ENCODE results near the gene FOXK1. TPM values are rescaled to one million over a fixed set of nuclear protein-coding genes. Genes with fewer than 3 reads are reported as not detected.
"Not testable (repeated sequence)": the region's sequence is repeated elsewhere in the genome, so short reads cannot be mapped to it uniquely, and the experiment has no call there.

Gene FOXK1
- total RNA-seq, 1 donor from 2014 or later, result 37.9 TPM

GRCh38 chr7:4681218-4681851 lies 760 bp upstream of the FOXK1 start:
- DNase-seq (ENCODE audit: low spot score), result no peak

GRCh38 chr7:4682621-4683042 lies 537 bp downstream of the FOXK1 start:
- Mint-ChIP-seq H3K4me3 (peak overlapping the region; percentile 99), H3K27me3 (ENCODE audit: insufficient read depth) (peaks cover 2% of the 10 kb centered on the region), H3K36me3 (ENCODE audit: low read depth) (peaks cover 9% of the 10 kb centered on the region), H3K4me1 (ENCODE audit: low read depth) (peaks cover 30% of the 10 kb centered on the region), H3K27ac (no peak overlapping the region), H3K9me3 (no peaks in the 10 kb centered on the region)
- intact Hi-C loops (cut with micrococcal nuclease), result loop anchor here (1.0 to 5.0 kb wide), 2 partner anchors 41 to 365 kb away; partner anchors contain the start of gene RBAK
- DNase-seq (ENCODE audit: low spot score), result peak; percentile 14

More at GRCh38 chr7:4681218-4681851, 760 bp upstream of the FOXK1 start:
- Mint-ChIP-seq H3K27ac (peak overlapping the region; percentile 88), H3K9me3 (no peaks in the 10 kb centered on the region), H3K4me1 (ENCODE audit: low read depth) (peaks cover 25% of the 10 kb centered on the region), H3K36me3 (ENCODE audit: low read depth) (peaks cover 9% of the 10 kb centered on the region), H3K27me3 (ENCODE audit: insufficient read depth) (peaks cover 2% of the 10 kb centered on the region), H3K4me3 (peak overlapping the region; percentile 91)
- intact Hi-C loops (cut with micrococcal nuclease), result loop anchor here (5.0 kb wide), 1 partner anchor 366 kb away; the partner anchor contains the start of gene RBAK

DNA sequence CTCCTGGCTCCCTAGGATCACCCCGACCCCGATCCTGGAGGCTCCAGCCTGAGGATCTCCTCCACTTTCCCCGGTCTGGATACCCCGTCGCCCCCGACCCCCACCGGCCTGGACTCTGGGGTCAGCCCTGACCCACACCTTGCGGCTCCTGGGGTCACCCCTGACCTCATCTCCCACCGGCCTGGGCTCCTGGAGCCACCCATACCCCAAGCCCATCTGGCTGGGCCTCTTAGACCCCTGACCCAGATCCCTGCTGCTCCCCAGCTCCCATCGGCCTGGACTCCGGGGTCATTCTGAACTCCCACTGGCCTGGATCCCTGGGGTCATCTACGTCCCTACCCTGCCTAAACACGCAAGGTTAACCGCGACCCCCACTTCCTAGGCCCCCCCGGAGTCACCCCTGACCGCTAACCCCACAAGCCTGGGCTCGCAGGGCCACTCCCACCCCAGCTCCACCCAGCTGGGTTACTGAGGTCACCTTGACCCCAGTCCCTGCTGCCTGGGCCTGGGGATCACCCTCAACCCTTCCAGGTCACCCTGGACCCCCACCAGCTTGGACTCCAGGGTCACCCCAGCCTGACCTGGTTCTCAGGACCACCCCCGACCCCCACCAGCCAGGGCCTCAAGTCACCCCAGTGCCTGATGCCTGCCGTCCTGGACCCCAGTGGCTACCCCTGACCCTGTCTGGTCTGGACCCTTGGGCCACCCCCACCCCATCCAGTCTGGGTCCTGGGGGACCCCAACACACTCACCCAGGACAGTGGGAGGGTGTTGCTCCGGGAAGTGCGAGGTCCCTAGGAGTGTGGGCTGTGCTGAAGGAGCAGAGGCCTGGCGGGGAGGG lies 1.2 kb downstream of the FOXK1 start:
- H3K4me1 Mint-ChIP-seq (ENCODE audit: low read depth), result peaks cover 34% of the 10 kb centered on the region

DNA sequence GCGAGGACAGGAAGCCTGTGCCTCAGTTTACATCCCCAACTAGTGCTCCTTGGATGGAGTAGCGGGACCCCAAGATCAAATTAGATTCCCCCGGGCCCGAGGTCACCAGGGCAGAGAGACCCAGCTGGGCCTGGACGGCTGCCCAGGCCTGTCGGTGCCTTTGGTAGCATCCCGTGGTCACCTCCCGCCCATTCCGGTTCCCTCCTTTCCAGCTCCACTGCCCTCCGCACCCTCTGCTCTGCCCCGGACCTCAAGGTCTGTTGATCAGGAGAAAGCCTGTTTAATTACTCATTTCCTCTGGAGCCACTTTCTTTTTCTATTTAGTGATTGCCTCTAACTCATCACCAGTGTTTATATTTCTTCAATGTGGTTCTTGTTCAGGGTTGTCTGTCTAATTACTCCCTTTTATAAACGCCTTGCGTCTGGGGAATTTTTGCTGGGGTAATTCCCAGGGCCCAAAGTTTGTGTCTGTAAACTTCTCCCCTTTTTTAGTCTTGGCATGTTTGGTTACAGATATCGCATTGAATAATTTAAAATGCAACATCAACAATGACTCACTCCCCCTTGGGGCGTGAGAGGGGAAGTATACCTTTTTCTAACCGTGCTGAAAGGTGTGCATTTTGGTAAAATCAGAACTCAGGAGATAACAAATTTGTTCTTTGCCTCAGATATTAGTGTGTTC lies 1.9 kb downstream of the FOXK1 start:
- peak; percentile 25 for DNase-seq (ENCODE audit: low spot score)
- H3K4me1 Mint-ChIP-seq (ENCODE audit: low read depth), result peaks cover 34% of the 10 kb centered on the region
- peaks cover 2% of the 10 kb centered on the region for H3K27me3 Mint-ChIP-seq (ENCODE audit: insufficient read depth)
- H3K36me3 Mint-ChIP-seq (ENCODE audit: low read depth), result peaks cover 11% of the 10 kb centered on the region
- no peaks in the 10 kb centered on the region for H3K9me3 Mint-ChIP-seq
- H3K4me3 Mint-ChIP-seq, result peak overlapping the region; percentile 99
- intact Hi-C loops (cut with micrococcal nuclease), result loop anchor here (1.0 to 5.0 kb wide), 6 partner anchors 41 to 363 kb away; partner anchors contain the start of genes AP5Z1 and RBAK
- H3K27ac Mint-ChIP-seq, result peak overlapping the region; percentile 99

More for the DNA sequence above, 1.2 kb downstream of the FOXK1 start:
- H3K27me3 Mint-ChIP-seq (ENCODE audit: insufficient read depth), result peaks cover 2% of the 10 kb centered on the region
- peak; percentile 8 for DNase-seq (ENCODE audit: low spot score)
- intact Hi-C loops (cut with micrococcal nuclease), result loop anchor here (5.0 kb wide), 1 partner anchor 364 kb away; the partner anchor contains the start of gene RBAK
- H3K27ac Mint-ChIP-seq, result peak overlapping the region; percentile 99
- H3K9me3 Mint-ChIP-seq, result no peaks in the 10 kb centered on the region
- H3K36me3 Mint-ChIP-seq (ENCODE audit: low read depth), result peaks cover 9% of the 10 kb centered on the region
- peak overlapping the region; percentile 99 for H3K4me3 Mint-ChIP-seq

DNA sequence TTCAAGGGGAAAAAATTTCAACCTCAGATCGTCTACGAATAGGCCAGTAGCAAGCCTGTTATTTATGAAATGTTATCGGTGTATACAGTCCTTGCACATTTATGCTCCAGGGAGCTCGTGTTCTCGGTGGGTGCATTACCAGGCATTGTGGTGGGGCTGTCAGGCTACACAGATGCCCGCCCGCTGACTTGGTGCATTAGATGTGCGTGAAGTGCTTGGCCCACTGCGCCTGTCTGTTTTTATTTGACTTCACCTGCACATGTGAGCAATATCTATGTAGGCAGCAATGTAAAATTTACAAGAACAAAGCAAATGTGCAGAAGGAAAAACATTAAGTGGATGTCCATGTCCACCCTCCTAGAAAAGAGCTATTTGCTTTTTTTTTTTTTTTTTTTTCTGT lies 2.8 kb downstream of the FOXK1 start:
- H3K36me3 Mint-ChIP-seq (ENCODE audit: low read depth), result peaks cover 13% of the 10 kb centered on the region
- no peak for DNase-seq (ENCODE audit: low spot score)
- H3K9me3 Mint-ChIP-seq, result no peaks in the 10 kb centered on the region
- H3K27me3 Mint-ChIP-seq (ENCODE audit: insufficient read depth), result peaks cover 2% of the 10 kb centered on the region
- intact Hi-C loops (cut with micrococcal nuclease), result loop anchor here (1.0 to 5.0 kb wide), 6 partner anchors 40 to 362 kb away; partner anchors contain the start of genes AP5Z1 and RBAK
- H3K4me3 Mint-ChIP-seq, result peak overlapping the region; percentile 99
- H3K27ac Mint-ChIP-seq, result peak overlapping the region; percentile 99
- peaks cover 34% of the 10 kb centered on the region for H3K4me1 Mint-ChIP-seq (ENCODE audit: low read depth)

- peaks cover 41% of the 10 kb centered on the region for H3K4me1 Mint-ChIP-seq (ENCODE audit: low read depth)
Observed at GRCh38 chr7:4685676-4686075, 3.6 kb downstream of the FOXK1 start.

GRCh38 chr7:4687956-4688355 lies 5.9 kb downstream of the FOXK1 start:
- H3K27ac Mint-ChIP-seq, result no peak overlapping the region
- intact Hi-C loops (cut with micrococcal nuclease), result no loop called here
- peaks cover 44% of the 10 kb centered on the region for H3K4me1 Mint-ChIP-seq (ENCODE audit: low read depth)
- H3K9me3 Mint-ChIP-seq, result no peaks in the 10 kb centered on the region
- H3K4me3 Mint-ChIP-seq, result no peak overlapping the region
- no peaks in the 10 kb centered on the region for H3K27me3 Mint-ChIP-seq (ENCODE audit: insufficient read depth)
- no peak for DNase-seq (ENCODE audit: low spot score)
- H3K36me3 Mint-ChIP-seq (ENCODE audit: low read depth), result peaks cover 16% of the 10 kb centered on the region

More at GRCh38 chr7:4685676-4686075, 3.6 kb downstream of the FOXK1 start:
- intact Hi-C loops (cut with micrococcal nuclease); H3K27ac Mint-ChIP-seq; H3K27me3 Mint-ChIP-seq (ENCODE audit: insufficient read depth); H3K4me3 Mint-ChIP-seq; H3K9me3 Mint-ChIP-seq; DNase-seq (ENCODE audit: low spot score): not testable (repeated sequence)
- H3K36me3 Mint-ChIP-seq (ENCODE audit: low read depth), result peaks cover 13% of the 10 kb centered on the region

- H3K27me3 Mint-ChIP-seq (ENCODE audit: insufficient read depth), result no peaks in the 10 kb centered on the region
- peaks cover 39% of the 10 kb centered on the region for H3K4me1 Mint-ChIP-seq (ENCODE audit: low read depth)
- H3K4me3 Mint-ChIP-seq, result no peak overlapping the region
- DNase-seq (ENCODE audit: low spot score), result no peak
- no peaks in the 10 kb centered on the region for H3K9me3 Mint-ChIP-seq
- no peak overlapping the region for H3K27ac Mint-ChIP-seq
- peaks cover 12% of the 10 kb centered on the region for H3K36me3 Mint-ChIP-seq (ENCODE audit: low read depth)
- intact Hi-C loops (cut with micrococcal nuclease), result no loop called here
Observed at GRCh38 chr7:4689151-4689550, 7.1 kb downstream of the FOXK1 start.

DNA sequence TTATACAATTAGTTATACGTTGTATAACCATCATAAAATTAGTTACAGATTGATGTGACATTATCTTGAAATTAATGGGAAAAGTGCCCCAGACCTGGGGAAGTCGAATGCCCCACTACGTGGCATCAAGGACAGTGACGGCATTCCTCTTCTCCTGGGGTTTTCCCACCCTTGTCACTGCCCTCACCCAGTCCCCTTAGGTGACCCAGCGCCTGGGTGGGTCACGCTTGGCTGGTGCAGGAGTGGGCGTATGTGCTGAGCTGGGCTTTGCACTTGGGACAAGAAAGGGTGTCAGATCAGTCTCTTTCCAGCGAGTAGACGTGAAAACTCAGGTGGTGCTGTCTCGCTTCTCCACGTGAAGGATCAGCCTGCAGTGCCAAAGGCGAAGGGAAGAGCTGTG lies 7.6 kb downstream of the FOXK1 start:
- intact Hi-C loops (cut with micrococcal nuclease), result no loop called here
- no peaks in the 10 kb centered on the region for H3K27me3 Mint-ChIP-seq (ENCODE audit: insufficient read depth)
- H3K27ac Mint-ChIP-seq, result no peak overlapping the region

GRCh38 chr7:4690953-4691856 lies 9.1 kb downstream of the FOXK1 start:
- Mint-ChIP-seq H3K27ac (no peak overlapping the region), H3K27me3 (ENCODE audit: insufficient read depth) (no peaks in the 10 kb centered on the region), H3K4me3 (no peak overlapping the region), H3K9me3 (no peaks in the 10 kb centered on the region), H3K4me1 (ENCODE audit: low read depth) (peaks cover 36% of the 10 kb centered on the region), H3K36me3 (ENCODE audit: low read depth) (peaks cover 7% of the 10 kb centered on the region)
- intact Hi-C loops (cut with micrococcal nuclease), result no loop called here
- no peak for DNase-seq (ENCODE audit: low spot score)

More for the DNA sequence above, 7.6 kb downstream of the FOXK1 start:
- no peak for DNase-seq (ENCODE audit: low spot score)
- peaks cover 37% of the 10 kb centered on the region for H3K4me1 Mint-ChIP-seq (ENCODE audit: low read depth)
- peaks cover 9% of the 10 kb centered on the region for H3K36me3 Mint-ChIP-seq (ENCODE audit: low read depth)
- no peaks in the 10 kb centered on the region for H3K9me3 Mint-ChIP-seq
- no peak overlapping the region for H3K4me3 Mint-ChIP-seq

- H3K27ac Mint-ChIP-seq, result no peak overlapping the region
- intact Hi-C loops (cut with micrococcal nuclease), result no loop called here
- no peaks in the 10 kb centered on the region for H3K27me3 Mint-ChIP-seq (ENCODE audit: insufficient read depth)
- H3K9me3 Mint-ChIP-seq, result no peaks in the 10 kb centered on the region
- H3K4me3 Mint-ChIP-seq, result no peak overlapping the region
- peaks cover 7% of the 10 kb centered on the region for H3K36me3 Mint-ChIP-seq (ENCODE audit: low read depth)
- DNase-seq (ENCODE audit: low spot score), result no peak
- H3K4me1 Mint-ChIP-seq (ENCODE audit: low read depth), result peaks cover 32% of the 10 kb centered on the region
Observed at GRCh38 chr7:4692055-4692454, 10.0 kb downstream of the FOXK1 start.

- intact Hi-C loops (cut with micrococcal nuclease); H3K27ac Mint-ChIP-seq; H3K4me3 Mint-ChIP-seq; DNase-seq (ENCODE audit: low spot score); H3K9me3 Mint-ChIP-seq; H3K27me3 Mint-ChIP-seq (ENCODE audit: insufficient read depth); H3K36me3 Mint-ChIP-seq (ENCODE audit: low read depth): not testable (repeated sequence)
- H3K4me1 Mint-ChIP-seq (ENCODE audit: low read depth), result peaks cover 30% of the 10 kb centered on the region
Observed at GRCh38 chr7:4692622-4693021, 10.5 kb downstream of the FOXK1 start.
